ENCODE measurements around the gene DYNLT1. TPM values are rescaled to one million over a fixed set of nuclear protein-coding genes. Genes with fewer than 3 reads are reported as not detected.
A peak's percentile ranks its signal among the peaks of the same experiment; 100 is the strongest.

Gene DYNLT1
- total RNA-seq, 2 experiments from 2014 or later: 29.3 to 49.2 TPM

DNA sequence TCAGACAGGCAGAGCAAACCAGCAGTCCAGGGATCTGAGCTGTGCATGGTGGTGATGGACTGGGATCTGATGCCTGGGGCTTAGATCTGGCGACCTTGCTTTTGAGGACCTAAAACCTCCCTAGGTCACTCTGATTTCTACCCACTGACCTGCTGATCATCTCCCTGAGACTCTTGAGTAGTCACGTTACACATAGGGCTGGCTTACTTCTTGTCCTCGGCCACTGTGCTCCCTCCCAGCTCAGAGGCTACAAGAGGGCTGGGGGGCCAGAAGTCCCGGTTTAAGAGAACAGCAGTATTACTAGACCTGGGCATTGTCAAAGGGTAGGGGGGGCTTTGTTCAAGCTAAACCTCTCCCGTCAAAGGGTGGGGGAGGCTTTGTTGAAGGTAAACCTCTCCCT, 5.5 kb downstream of the DYNLT1 start:
- ChIA-PET POLR2A (interaction anchor here (0.6 to 1.5 kb wide), 2 partner anchors 19 to 313 kb away, joined by 3 read pairs; no protein-coding TSS in a partner anchor), CTCF (ENCODE audit: unreplicated experiment) (no interaction called here)
- no peak overlapping the region for H3K27ac ChIP-seq (ENCODE audit: low read depth, low read length, poor library complexity, severe bottlenecking)
- H4K20me1 ChIP-seq (ENCODE audit: insufficient read depth, low read length): no peaks in the 10 kb centered on the region
- no peaks in the 10 kb centered on the region for H3K9me2 ChIP-seq (ENCODE audit: insufficient read depth, low read length)
- intact Hi-C loops (cut with micrococcal nuclease; ENCODE audit: unreplicated experiment): no loop called here
- no peak overlapping the region for H3K4me2 ChIP-seq (ENCODE audit: low read length)
- no TSS peak for BruUV-seq (replicated peaks)
- TF ChIP-seq EZH2phosphoT487 (IDR thresholded peaks at IDR 0.05; ENCODE audit: borderline replicate concordance, low read depth, low read length): no peak
- TF ChIP-seq, protein P1, sequence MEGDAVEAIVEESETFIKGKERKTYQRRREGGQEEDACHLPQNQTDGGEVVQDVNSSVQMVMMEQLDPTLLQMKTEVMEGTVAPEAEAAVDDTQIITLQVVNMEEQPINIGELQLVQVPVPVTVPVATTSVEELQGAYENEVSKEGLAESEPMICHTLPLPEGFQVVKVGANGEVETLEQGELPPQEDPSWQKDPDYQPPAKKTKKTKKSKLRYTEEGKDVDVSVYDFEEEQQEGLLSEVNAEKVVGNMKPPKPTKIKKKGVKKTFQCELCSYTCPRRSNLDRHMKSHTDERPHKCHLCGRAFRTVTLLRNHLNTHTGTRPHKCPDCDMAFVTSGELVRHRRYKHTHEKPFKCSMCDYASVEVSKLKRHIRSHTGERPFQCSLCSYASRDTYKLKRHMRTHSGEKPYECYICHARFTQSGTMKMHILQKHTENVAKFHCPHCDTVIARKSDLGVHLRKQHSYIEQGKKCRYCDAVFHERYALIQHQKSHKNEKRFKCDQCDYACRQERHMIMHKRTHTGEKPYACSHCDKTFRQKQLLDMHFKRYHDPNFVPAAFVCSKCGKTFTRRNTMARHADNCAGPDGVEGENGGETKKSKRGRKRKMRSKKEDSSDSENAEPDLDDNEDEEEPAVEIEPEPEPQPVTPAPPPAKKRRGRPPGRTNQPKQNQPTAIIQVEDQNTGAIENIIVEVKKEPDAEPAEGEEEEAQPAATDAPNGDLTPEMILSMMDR (conservative IDR thresholded peaks at IDR 0.05; ENCODE audit: low read length): no peak
- H3K36me3 ChIP-seq (ENCODE audit: insufficient read depth, low read length): peaks cover 55% of the 10 kb centered on the region
- H2AFZ ChIP-seq (ENCODE audit: low read length): no peak overlapping the region
- H3K4me1 ChIP-seq (ENCODE audit: insufficient read depth, low read length, poor library complexity, severe bottlenecking): peaks cover 9% of the 10 kb centered on the region
- H3K9me3 ChIP-seq (ENCODE audit: low read length): no peaks in the 10 kb centered on the region
- no peak overlapping the region for H3K4me3 ChIP-seq (ENCODE audit: low read depth, low read length, poor library complexity, severe bottlenecking)
- peaks cover 31% of the 10 kb centered on the region for H3K79me2 ChIP-seq (ENCODE audit: insufficient read depth, low read depth, low read length)
- DNase-seq (ENCODE audit: low spot score): no peak

DNA sequence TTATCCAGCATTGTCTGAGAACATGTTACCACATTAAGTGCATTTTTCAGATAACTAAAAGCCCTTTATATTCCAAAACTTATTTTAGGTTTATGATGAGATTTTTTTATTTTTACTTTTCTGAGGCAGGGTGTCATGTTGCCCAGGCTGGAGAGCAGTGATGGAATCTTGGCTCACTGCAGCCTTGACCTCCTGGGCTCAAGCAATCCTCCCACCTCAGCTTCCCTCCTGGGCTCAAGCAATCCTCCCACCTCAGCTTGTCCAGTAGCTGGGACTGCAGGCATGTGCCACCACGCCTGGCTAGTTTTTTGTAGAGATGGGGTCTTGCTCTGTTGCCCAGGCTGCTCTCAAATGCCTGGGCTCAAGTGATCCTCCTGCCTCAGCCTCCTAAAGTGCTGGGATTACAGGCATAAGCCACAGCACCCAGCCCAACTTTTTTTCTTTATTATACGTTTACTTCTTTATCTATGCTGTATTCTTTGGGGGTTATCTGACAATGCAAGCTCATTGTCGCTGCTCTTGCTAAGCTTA, 6.2 kb downstream of the DYNLT1 start:
- H2AFZ ChIP-seq (ENCODE audit: low read length): no peak overlapping the region
- ChIA-PET CTCF (ENCODE audit: unreplicated experiment) (no interaction called here), POLR2A (interaction anchor here (0.5 to 0.6 kb wide), 2 partner anchors 281 to 313 kb away, joined by 3 to 4 read pairs; no protein-coding TSS in a partner anchor)
- H3K4me3 ChIP-seq (ENCODE audit: low read depth, low read length, poor library complexity, severe bottlenecking): no peak overlapping the region
- TF ChIP-seq, protein P1 (conservative IDR thresholded peaks at IDR 0.05; ENCODE audit: low read length): no peak
- TF ChIP-seq EZH2phosphoT487 (IDR thresholded peaks at IDR 0.05; ENCODE audit: borderline replicate concordance, low read depth, low read length): no peak
- H3K4me2 ChIP-seq (ENCODE audit: low read length): no peak overlapping the region
- no peaks in the 10 kb centered on the region for H3K9me2 ChIP-seq (ENCODE audit: insufficient read depth, low read length)
- no TSS peak for BruUV-seq (replicated peaks)
- peaks cover 8% of the 10 kb centered on the region for H3K4me1 ChIP-seq (ENCODE audit: insufficient read depth, low read length, poor library complexity, severe bottlenecking)
- no peaks in the 10 kb centered on the region for H3K9me3 ChIP-seq (ENCODE audit: low read length)
- H3K79me2 ChIP-seq (ENCODE audit: insufficient read depth, low read depth, low read length): peaks cover 26% of the 10 kb centered on the region
- no peaks in the 10 kb centered on the region for H4K20me1 ChIP-seq (ENCODE audit: insufficient read depth, low read length)
- no peak overlapping the region for H3K27ac ChIP-seq (ENCODE audit: low read depth, low read length, poor library complexity, severe bottlenecking)
- no peak for DNase-seq (ENCODE audit: low spot score)
- peaks cover 55% of the 10 kb centered on the region for H3K36me3 ChIP-seq (ENCODE audit: insufficient read depth, low read length)
- intact Hi-C loops (cut with micrococcal nuclease; ENCODE audit: unreplicated experiment): no loop called here

DNA sequence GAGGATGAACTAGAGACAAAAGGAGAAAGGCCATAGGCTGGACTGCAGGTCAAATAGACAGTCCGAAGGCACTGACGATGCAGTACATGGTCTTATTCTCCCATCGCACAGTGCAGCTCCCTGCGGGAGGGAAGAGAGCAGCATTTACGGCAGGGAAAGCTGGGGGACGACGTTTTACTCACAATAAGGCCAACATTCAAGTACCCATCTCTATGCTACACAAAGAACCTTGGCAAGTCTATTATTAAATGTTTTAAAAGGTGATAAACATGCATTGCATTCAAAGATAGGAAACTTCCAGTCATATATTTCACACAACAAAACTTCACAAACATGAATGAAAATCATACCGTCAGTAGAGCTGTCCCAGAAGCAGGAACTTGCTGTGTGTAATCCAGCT, 7.8 kb downstream of the DYNLT1 start:
- no peaks in the 10 kb centered on the region for H3K4me1 ChIP-seq (ENCODE audit: insufficient read depth, low read length, poor library complexity, severe bottlenecking)
- no peak overlapping the region for H2AFZ ChIP-seq (ENCODE audit: low read length)
- H3K4me3 ChIP-seq (ENCODE audit: low read depth, low read length, poor library complexity, severe bottlenecking): no peak overlapping the region
- H3K4me2 ChIP-seq (ENCODE audit: low read length): no peak overlapping the region
- peaks cover 55% of the 10 kb centered on the region for H3K36me3 ChIP-seq (ENCODE audit: insufficient read depth, low read length)
- H3K9me3 ChIP-seq (ENCODE audit: low read length): no peaks in the 10 kb centered on the region
- H3K27ac ChIP-seq (ENCODE audit: low read depth, low read length, poor library complexity, severe bottlenecking): no peak overlapping the region
- no peaks in the 10 kb centered on the region for H4K20me1 ChIP-seq (ENCODE audit: insufficient read depth, low read length)
- DNase-seq (ENCODE audit: low spot score): no peak
- TF ChIP-seq, protein P1 (conservative IDR thresholded peaks at IDR 0.05; ENCODE audit: low read length): no peak
- TF ChIP-seq EZH2phosphoT487 (IDR thresholded peaks at IDR 0.05; ENCODE audit: borderline replicate concordance, low read depth, low read length): no peak
- no peaks in the 10 kb centered on the region for H3K9me2 ChIP-seq (ENCODE audit: insufficient read depth, low read length)
- H3K79me2 ChIP-seq (ENCODE audit: insufficient read depth, low read depth, low read length): peaks cover 11% of the 10 kb centered on the region; the same call in 1 of the 2 replicates
- ChIA-PET POLR2A (no interaction called here), CTCF (ENCODE audit: unreplicated experiment) (no interaction called here)
- intact Hi-C loops (cut with micrococcal nuclease; ENCODE audit: unreplicated experiment): no loop called here
- TSS peak; percentile 18 for BruUV-seq (replicated peaks)
